Glutamatergic neuron (in vitro differentiated cells): Measurements from ENCODE around the gene SLC5A1. TPM values are rescaled to one million over a fixed set of nuclear protein-coding genes. Genes with fewer than 3 reads are reported as not detected.

ENCODE experiments used
- DNase-seq: peaks from one replicate; pipeline ENCODE4 v3.0.0; 2022
- H3K27ac Mint-ChIP-seq: one replicate; pipeline ENCODE4 v1.8.0; 2020; ENCODE audit warnings: mild to moderate bottlenecking, mixed read lengths, inconsistent platforms; ENCODE audit not compliant: unreplicated experiment
- H3K27me3 Mint-ChIP-seq: one replicate; pipeline ENCODE4 v1.8.0; 2020; ENCODE audit warnings: mild to moderate bottlenecking, moderate library complexity, mixed read lengths, inconsistent platforms; ENCODE audit not compliant: unreplicated experiment
- H3K36me3 Mint-ChIP-seq: one replicate; pipeline ENCODE4 v1.8.0; 2020; ENCODE audit warnings: mild to moderate bottlenecking, mixed read lengths, inconsistent platforms; ENCODE audit not compliant: unreplicated experiment
- H3K4me1 Mint-ChIP-seq: one replicate; pipeline ENCODE4 v1.8.0; 2020; ENCODE audit warnings: mild to moderate bottlenecking, low read depth, mixed read lengths, inconsistent platforms; ENCODE audit not compliant: unreplicated experiment
- H3K4me3 Mint-ChIP-seq: one replicate; pipeline ENCODE4 v1.8.0; 2020; ENCODE audit warnings: mild to moderate bottlenecking, mixed read lengths, inconsistent platforms; ENCODE audit not compliant: unreplicated experiment
- H3K9me3 Mint-ChIP-seq: one replicate; pipeline ENCODE4 v1.8.0; 2020; ENCODE audit warnings: mild to moderate bottlenecking, moderate library complexity, mixed read lengths, inconsistent platforms; ENCODE audit not compliant: unreplicated experiment
- CTCF ChIP-seq: fragments of 200-600 bp; sonication (generic); IDR thresholded peaks from one replicate; pipeline ENCODE4 v1.5.0; 2021; ENCODE audit not compliant: partially characterized antibody, unreplicated experiment
- total RNA-seq: library from RNA; stranded (reverse); fragmentation: NEBNext Ultra II Directional; extraction: Animal tissue kit (Norgen Biotek cat#: 25700); gene quantifications from one replicate; pipeline ENCODE4 v1.2.1, GENCODE V29; 2021; ENCODE audit not compliant: unreplicated experiment

The SLC5A1 gene
- total RNA-seq, 1 donor from 2014 or later, result not detected

- H3K4me3 Mint-ChIP-seq, result no peak overlapping the region
- H3K9me3 Mint-ChIP-seq, result no peaks in the 10 kb centered on the region
- DNase-seq, result no peak
- no peaks in the 10 kb centered on the region for H3K4me1 Mint-ChIP-seq
- H3K27me3 Mint-ChIP-seq, result no peaks in the 10 kb centered on the region
- no peak for TF ChIP-seq CTCF
- H3K27ac Mint-ChIP-seq, result no peak overlapping the region
- H3K36me3 Mint-ChIP-seq, result no peaks in the 10 kb centered on the region
Observed at GRCh38 chr22:32021716-32022115, 21.3 kb upstream of the SLC5A1 start.

GRCh38 chr22:32023251-32023827 lies 19.7 kb upstream of the SLC5A1 start:
- Mint-ChIP-seq H3K36me3 (no peaks in the 10 kb centered on the region), H3K4me3 (no peak overlapping the region), H3K9me3 (no peaks in the 10 kb centered on the region), H3K27me3 (no peaks in the 10 kb centered on the region), H3K4me1 (no peaks in the 10 kb centered on the region), H3K27ac (no peak overlapping the region)
- DNase-seq, result no peak
- no peak for TF ChIP-seq CTCF

- no peaks in the 10 kb centered on the region for H3K36me3 Mint-ChIP-seq
- no peaks in the 10 kb centered on the region for H3K27me3 Mint-ChIP-seq
- no peak overlapping the region for H3K4me3 Mint-ChIP-seq
- no peaks in the 10 kb centered on the region for H3K9me3 Mint-ChIP-seq
- H3K4me1 Mint-ChIP-seq, result no peaks in the 10 kb centered on the region
- TF ChIP-seq CTCF, result no peak
- H3K27ac Mint-ChIP-seq, result no peak overlapping the region
- DNase-seq, result no peak
Observed at GRCh38 chr22:32024796-32025195, 18.3 kb upstream of the SLC5A1 start.

DNA sequence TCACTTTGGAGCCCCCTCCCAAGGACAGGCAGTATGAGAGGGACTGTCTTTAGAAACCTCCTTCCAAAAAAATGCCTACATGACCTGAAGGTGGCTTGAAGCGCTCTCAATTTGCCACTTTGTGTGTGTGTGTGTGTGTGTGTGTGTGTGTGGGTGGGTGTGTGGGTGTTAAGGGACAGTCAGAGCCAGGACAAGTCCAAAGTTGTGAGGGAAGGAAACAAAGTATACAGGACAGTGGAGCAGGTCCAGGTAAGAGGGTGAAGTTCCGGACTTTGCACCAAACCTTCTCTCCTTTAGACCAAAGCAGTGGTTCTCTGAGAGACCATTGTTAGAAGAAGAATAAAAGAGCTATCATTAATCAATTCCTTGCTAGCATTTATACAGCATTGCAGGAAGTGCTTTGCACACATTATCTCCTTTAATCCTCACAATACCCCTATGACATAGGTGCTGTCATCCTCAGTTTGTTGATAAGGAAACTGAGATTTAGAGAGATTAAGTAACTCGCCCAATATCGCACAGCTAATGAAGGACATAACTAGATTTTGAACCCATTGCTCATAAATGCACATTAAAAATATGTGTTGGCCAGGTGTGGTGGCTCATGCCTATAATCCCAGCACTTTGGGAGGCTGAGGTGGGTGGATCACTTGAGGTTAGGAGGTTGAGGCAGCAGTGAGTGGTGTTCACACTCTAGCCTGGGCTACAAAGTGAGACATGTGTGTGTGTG lies 12.4 kb upstream of the SLC5A1 start:
- no peaks in the 10 kb centered on the region for H3K36me3 Mint-ChIP-seq
- TF ChIP-seq CTCF, result no peak
- H3K9me3 Mint-ChIP-seq, result no peaks in the 10 kb centered on the region
- no peak overlapping the region for H3K4me3 Mint-ChIP-seq
- no peak for DNase-seq
- no peak overlapping the region for H3K27ac Mint-ChIP-seq
- peaks cover 5% of the 10 kb centered on the region for H3K27me3 Mint-ChIP-seq
- H3K4me1 Mint-ChIP-seq, result no peaks in the 10 kb centered on the region

DNA sequence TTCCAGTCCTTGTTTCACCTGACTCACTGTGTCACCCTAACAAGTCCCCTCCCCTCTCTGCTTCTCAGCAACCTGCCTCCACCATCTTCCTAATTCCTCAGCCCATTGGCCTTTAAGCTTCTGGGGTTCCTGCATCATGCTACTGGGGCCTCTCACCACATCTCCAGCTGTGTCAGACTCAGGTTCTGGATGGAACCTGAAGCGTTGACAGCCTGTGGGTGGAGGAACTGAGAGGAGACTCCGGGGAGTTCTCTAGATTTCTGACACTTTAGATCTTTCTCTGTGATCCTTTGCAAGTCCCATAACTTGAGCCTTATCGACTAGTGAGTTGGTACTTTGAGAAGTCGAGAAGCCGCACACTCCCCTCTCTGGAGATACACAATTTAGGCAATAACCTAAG lies 11.6 kb upstream of the SLC5A1 start:
- H3K4me1 Mint-ChIP-seq, result no peaks in the 10 kb centered on the region
- no peak overlapping the region for H3K27ac Mint-ChIP-seq
- no peaks in the 10 kb centered on the region for H3K36me3 Mint-ChIP-seq
- H3K4me3 Mint-ChIP-seq, result no peak overlapping the region
- no peak for DNase-seq
- H3K9me3 Mint-ChIP-seq, result no peaks in the 10 kb centered on the region
- TF ChIP-seq CTCF, result no peak
- peaks cover 5% of the 10 kb centered on the region for H3K27me3 Mint-ChIP-seq
